Adipocyte (in vitro differentiated cells): ENCODE measurements around the gene PFKM.
"Not testable (repeated sequence)": the region's sequence is repeated elsewhere in the genome, so short reads cannot be mapped to it uniquely, and the experiment has no call there.

ENCODE experiments used
- DNase-seq: peaks from one replicate; pipeline ENCODE4 v3.0.0-alpha.2; 2015; ENCODE audit warnings: low read depth
- H3K27me3 ChIP-seq: replicated peaks from 2 replicates; pipeline ENCODE4 v1.7.0; 2013; ENCODE audit warnings: mild to moderate bottlenecking, low read length, moderate library complexity; ENCODE audit not compliant: control insufficient read depth, insufficient read depth
- H3K36me3 ChIP-seq: 2 replicates; pipeline ENCODE4 v1.7.0; 2013; ENCODE audit warnings: low read length, mild to moderate bottlenecking, moderate library complexity; ENCODE audit not compliant: control insufficient read depth, insufficient read depth, severe bottlenecking
- H3K4me1 ChIP-seq: 2 replicates; pipeline ENCODE4 v1.7.0; 2013; ENCODE audit warnings: mild to moderate bottlenecking, low read length, moderate library complexity; ENCODE audit not compliant: control insufficient read depth, insufficient read depth
- H3K4me3 ChIP-seq: 2 replicates; pipeline ENCODE4 v1.7.0; 2013; ENCODE audit warnings: mild to moderate bottlenecking, low read length, moderate library complexity
- H3K9ac ChIP-seq: 2 replicates; pipeline ENCODE4 v1.7.0; 2013; ENCODE audit warnings: mild to moderate bottlenecking, low read length, moderate library complexity
- H3K9me3 ChIP-seq: 2 replicates; pipeline ENCODE4 v1.7.0; 2013; ENCODE audit warnings: mild to moderate bottlenecking, low read length, moderate library complexity; ENCODE audit not compliant: control insufficient read depth

Gene PFKM

DNA sequence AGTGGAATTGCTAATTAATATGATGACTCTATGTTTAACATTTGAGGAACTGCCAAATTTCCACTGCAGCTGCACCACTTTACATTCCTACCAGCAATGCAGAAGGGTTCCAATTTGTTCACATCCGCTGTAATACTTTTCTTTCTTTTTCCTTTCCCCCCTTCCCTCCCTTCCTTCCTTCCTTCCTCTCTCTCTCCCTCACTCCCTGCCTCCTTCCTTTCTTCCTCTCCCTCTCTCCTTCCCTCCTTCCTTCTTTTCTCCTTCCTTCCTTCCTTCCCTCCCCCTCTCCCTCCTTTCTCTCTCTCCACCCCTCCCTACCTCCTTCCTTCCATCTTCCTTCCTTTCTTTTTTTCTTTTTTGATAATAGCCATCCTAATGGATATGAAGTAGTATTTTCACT, 3.2 kb upstream of the PFKM start:
- H3K4me1 ChIP-seq: peaks cover 8% of the 10 kb centered on the region
- H3K9me3 ChIP-seq: no peaks in the 10 kb centered on the region
- no peak for DNase-seq
- H3K4me3 ChIP-seq: no peak overlapping the region
- H3K36me3 ChIP-seq: no peaks in the 10 kb centered on the region
- no peak overlapping the region for H3K9ac ChIP-seq
- peaks cover 4% of the 10 kb centered on the region for H3K27me3 ChIP-seq

DNA sequence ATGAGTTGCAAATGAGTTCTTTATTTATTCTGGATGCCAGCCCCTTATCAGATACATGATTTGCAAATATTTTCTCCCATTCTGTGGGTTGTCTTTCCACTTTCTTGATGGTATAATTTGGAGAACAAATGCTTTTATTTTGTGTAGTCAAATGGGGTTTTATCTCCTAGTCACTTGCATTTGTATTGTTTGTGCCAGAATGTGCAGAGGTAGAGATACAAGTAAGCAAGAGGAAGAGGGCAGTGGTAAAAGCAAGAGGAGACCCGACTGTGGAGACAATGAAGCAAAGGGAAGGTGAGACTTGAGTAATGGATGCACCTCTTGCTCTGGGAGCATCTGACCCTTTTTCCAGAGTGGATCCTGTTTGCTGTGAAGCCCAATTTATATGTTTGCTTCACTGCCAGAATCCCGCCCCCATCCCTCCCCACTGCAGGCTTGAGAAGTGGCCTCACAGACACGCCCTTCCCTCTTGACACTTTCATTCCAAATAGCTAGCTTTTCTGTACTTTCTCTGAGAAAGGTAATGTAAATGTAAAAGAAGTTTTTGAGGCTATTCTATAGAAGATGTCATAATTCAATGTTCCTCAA, 786 bp upstream of the PFKM start:
- Histone ChIP-seq H3K4me1 (peaks cover 8% of the 10 kb centered on the region), H3K4me3 (peak overlapping the region; percentile 91), H3K27me3 (peaks cover 4% of the 10 kb centered on the region), H3K9ac (peak overlapping the region; percentile 82), H3K36me3 (peaks cover 8% of the 10 kb centered on the region), H3K9me3 (no peaks in the 10 kb centered on the region)
- no peak for DNase-seq

DNA sequence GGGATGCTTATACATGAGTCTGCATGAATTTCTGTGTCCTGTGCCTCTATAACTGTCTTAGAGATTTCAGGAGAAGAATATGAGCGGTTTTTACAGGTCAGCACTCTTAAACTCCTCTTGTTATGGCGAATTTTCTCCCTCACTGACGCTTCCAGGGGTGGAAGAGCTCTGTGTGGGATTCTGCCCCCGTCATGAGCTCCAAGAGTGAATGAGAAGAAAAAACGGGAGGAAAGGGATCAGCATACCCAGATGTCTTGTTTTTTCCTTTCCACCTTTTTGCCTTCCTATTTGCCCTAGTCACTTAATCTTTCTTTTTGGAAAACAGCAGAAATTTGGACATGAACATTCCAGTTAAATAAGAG, 651 bp downstream of the PFKM start:
- Histone ChIP-seq H3K9ac (peak overlapping the region; percentile 82), H3K9me3 (no peaks in the 10 kb centered on the region), H3K4me3 (peak overlapping the region; percentile 91), H3K36me3 (peaks cover 22% of the 10 kb centered on the region), H3K27me3 (no peaks in the 10 kb centered on the region), H3K4me1 (peaks cover 8% of the 10 kb centered on the region)
- DNase-seq: no peak

DNA sequence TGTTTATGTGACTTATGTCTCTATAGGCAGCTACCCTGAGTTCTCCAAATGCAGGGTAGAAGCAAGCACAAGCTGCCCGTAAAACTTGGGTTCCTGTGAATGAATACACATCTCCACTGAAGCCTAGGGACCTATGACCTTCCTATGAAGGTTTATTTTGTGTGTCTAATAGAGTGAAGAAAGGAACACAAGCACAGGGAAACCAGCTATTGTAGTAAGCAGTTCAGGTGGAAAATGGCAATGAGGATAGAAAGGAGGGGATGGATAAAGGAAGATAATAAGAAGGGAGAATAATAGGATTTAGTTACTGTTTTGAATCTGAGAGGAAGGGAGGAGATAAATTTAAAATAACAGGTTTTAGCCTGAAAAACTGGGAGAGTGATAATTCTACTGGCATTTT, 2.4 kb downstream of the PFKM start:
- H3K9ac ChIP-seq: no peak overlapping the region
- H3K4me1 ChIP-seq: peaks cover 8% of the 10 kb centered on the region
- H3K9me3 ChIP-seq: no peaks in the 10 kb centered on the region
- peaks cover 30% of the 10 kb centered on the region for H3K36me3 ChIP-seq
- H3K27me3 ChIP-seq: no peaks in the 10 kb centered on the region
- H3K4me3 ChIP-seq: no peak overlapping the region
- DNase-seq: no peak

DNA sequence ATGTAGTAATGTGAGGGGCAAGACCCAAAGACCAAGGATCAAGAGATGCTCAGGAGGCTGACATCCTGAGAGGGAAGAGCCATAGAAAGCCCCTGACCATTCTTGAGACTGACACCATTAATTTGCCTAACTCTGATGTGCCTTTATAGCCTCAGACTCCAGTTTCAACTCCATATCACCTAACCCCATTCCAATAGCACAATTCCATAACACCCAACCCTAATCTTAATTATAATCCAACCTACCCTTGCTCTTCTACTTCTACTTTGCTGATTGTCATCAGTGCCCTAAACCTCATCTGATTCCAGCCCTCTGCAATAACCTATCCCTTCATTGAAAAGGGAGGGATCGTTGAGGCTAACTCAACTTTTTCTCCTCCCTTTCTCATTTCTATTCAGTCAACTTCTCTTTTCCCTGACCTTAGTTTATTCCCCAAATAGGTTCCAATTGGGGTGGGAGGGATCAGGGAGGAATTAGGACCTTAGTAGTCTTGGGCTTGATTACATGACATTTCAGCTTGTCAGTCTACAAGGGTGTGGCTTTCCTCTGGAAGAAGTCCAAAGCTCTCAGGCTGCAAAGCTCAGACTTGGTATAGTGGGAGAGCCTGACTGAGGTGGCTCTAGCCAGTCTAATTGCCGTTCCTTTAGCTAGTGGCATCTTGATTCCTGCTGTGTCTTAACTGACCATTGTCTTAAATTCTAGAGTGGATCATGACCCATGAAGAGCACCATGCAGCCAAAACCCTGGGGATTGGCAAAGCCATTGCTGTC, 3.1 kb downstream of the PFKM start:
- Histone ChIP-seq H3K4me3 (no peak overlapping the region), H3K9me3 (no peaks in the 10 kb centered on the region), H3K4me1 (peaks cover 8% of the 10 kb centered on the region), H3K27me3 (no peaks in the 10 kb centered on the region), H3K36me3 (peaks cover 37% of the 10 kb centered on the region), H3K9ac (no peak overlapping the region)
- no peak for DNase-seq

DNA sequence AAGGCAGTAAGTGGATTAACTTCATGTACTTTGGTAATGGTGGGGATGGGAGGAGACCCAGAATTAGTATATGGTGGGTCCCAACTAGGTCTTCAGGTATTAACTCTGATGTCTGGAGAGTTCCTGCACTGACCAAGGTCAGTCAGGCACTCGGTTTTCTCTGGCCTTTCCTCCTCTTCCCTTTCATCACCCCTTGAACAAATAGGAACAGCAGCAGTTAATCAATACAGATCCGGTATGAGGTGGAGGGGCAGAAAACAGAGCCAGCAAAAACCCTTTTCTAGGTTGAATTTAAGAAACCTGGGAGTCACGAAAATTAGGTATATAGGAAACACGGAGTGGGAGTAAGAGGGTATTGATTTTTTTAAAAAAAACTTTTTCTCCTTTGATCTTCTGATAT, 4.0 kb downstream of the PFKM start:
- no peak for DNase-seq
- H3K4me1 ChIP-seq: peaks cover 8% of the 10 kb centered on the region
- no peak overlapping the region for H3K4me3 ChIP-seq
- peaks cover 41% of the 10 kb centered on the region for H3K36me3 ChIP-seq
- H3K27me3 ChIP-seq: no peaks in the 10 kb centered on the region
- no peaks in the 10 kb centered on the region for H3K9me3 ChIP-seq
- H3K9ac ChIP-seq: no peak overlapping the region

DNA sequence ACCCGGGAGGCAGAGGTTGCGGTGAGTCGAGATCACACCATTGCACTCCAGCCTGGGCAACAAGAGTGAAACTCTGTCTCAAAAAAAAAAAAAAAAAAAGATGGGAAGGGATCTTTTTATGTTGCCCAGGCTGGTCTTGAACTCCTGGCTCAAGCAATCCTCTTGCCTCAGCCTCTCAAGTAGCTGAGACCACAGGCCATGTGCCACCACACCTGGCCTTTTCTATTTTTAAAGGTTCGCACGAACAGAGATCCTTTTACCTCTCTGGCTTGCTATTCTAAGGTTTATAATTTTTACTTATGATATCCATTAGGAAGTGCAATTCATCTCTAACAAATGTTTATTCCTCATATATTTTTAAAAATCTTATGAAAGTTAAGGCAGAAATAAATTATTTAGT, 6.4 kb downstream of the PFKM start:
- H3K9me3 ChIP-seq, H3K27me3 ChIP-seq, DNase-seq, H3K4me1 ChIP-seq, H3K9ac ChIP-seq, H3K4me3 ChIP-seq: not testable (repeated sequence)
- peaks cover 62% of the 10 kb centered on the region for H3K36me3 ChIP-seq

DNA sequence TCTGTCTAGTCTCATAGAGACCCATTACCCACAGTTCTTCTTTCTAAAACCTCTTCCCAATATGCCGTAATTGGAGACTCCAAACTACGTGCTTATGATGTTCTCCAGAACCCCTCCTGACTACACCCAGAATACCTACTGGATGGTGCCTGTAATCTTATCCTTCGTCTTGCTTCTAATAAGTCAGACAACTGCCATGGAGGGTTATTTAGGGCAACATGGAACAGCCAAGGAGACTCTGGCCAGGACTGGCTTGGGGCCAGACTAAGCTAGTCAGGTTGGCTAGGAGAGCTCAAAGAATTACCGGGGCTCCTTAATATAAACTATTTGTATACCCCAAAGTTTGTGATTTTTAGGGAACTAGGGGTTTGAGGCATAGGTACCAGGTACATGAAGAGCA, 6.8 kb downstream of the PFKM start:
- no peak for DNase-seq
- Histone ChIP-seq H3K27me3 (no peaks in the 10 kb centered on the region), H3K36me3 (peaks cover 66% of the 10 kb centered on the region), H3K9me3 (no peaks in the 10 kb centered on the region), H3K9ac (no peak overlapping the region), H3K4me3 (no peak overlapping the region), H3K4me1 (no peaks in the 10 kb centered on the region)

DNA sequence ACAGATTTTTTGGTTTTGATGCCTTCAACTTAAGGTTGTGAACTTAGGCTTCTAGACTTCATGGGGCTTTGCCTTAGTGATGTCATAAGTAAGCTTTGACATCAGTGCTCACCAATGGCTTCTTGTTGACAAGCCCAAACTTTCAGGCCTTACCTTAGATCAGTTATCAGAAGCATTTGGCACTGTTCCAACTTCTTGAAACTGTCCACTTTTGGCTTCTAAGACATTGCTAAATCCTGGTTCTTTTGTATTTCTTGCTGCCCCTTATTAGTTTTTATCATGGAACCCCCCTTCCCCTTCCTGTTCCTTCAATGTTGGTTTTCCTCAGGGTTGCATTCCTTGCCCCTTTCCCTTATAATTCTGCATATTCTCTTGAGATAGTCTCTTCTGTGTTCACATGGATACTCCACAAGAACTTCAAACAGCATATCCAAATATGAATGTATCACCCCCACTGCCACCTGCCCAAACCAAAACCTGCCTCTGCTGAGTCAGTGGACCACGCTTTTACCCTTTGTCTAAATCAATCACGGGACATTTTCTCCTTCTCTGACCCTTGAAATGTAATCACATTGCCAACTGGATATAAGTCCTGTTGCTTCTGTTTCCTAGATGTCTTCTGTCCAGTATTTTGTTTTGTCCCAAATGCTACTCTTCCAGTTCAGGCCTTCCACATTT, 7.9 kb downstream of the PFKM start:
- H3K27me3 ChIP-seq: no peaks in the 10 kb centered on the region
- no peak for DNase-seq
- H3K9me3 ChIP-seq: no peaks in the 10 kb centered on the region

DNA sequence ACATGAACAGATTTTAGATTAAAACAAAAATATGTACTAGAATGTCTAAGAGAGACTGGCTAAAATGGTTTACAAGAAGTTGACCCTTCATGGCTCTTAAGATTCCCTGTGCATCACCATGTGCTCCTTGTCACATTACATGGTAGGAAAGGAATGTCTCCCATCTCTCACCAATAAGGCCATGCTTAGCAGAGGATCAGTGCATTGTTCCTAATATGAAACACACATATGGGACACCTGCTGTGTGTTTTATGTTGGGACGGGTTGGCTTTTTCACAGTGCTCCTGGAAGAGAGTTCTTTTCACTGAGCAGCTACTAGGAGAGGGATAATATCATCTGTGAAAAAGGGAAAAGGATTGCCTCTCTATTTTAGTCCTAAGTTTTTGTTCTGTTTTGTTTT, 9.6 kb downstream of the PFKM start:
- no peak overlapping the region for H3K9ac ChIP-seq
- peaks cover 81% of the 10 kb centered on the region for H3K36me3 ChIP-seq
- DNase-seq: no peak

More for the DNA sequence above, 7.9 kb downstream of the PFKM start:
- no peaks in the 10 kb centered on the region for H3K4me1 ChIP-seq
- H3K9ac ChIP-seq: no peak overlapping the region
- no peak overlapping the region for H3K4me3 ChIP-seq
- peaks cover 77% of the 10 kb centered on the region for H3K36me3 ChIP-seq

DNA sequence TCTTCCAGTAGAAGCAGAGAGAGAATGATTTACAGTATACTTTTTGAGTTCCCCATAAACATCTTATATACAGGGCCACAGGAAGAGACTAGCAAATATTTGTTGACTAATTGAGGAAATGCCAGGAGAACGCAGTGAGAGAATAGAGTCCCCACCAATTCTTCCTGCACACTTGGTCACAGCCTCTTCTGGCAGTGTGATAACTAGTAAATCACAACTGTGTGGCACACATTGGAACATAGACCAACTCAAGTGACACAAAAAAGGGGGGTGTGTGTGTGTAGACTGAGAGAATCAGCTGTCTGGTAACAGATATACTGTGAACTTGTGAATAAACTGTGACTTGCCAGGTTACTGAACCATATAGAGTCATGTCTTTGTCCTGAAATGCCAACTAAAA, 10.2 kb downstream of the PFKM start:
- no peaks in the 10 kb centered on the region for H3K9me3 ChIP-seq
- H3K27me3 ChIP-seq: no peaks in the 10 kb centered on the region
- no peaks in the 10 kb centered on the region for H3K4me1 ChIP-seq
- no peak overlapping the region for H3K4me3 ChIP-seq
- H3K36me3 ChIP-seq: peaks cover 81% of the 10 kb centered on the region
- no peak overlapping the region for H3K9ac ChIP-seq
- DNase-seq: no peak

More for the DNA sequence above, 9.6 kb downstream of the PFKM start:
- Histone ChIP-seq H3K4me3 (no peak overlapping the region), H3K9me3 (no peaks in the 10 kb centered on the region), H3K27me3 (no peaks in the 10 kb centered on the region), H3K4me1 (no peaks in the 10 kb centered on the region)
